ENCODE results near the gene KPNA3. TPM values are rescaled to one million over a fixed set of nuclear protein-coding genes. Genes with fewer than 3 reads are reported as not detected.

The KPNA3 gene
- total RNA-seq, 1 donor from 2014 or later, result 5.9 TPM

GRCh38 chr13:49784886-49785570, 7.5 kb downstream of the KPNA3 start:
- intact Hi-C loops (cut with DNase I), result no loop called here
- no peak for DNase-seq (ENCODE audit: low spot score in 2 of 2)
- no peak for TF ChIP-seq CTCF (IDR thresholded peaks at IDR 0.05)
- Histone ChIP-seq H3K36me3 (no peaks in the 10 kb centered on the region), H3K4me3 (no peak overlapping the region), H3K9me3 (no peaks in the 10 kb centered on the region), H3K27me3 (no peaks in the 10 kb centered on the region), H3K4me1 (peaks cover 0 to 4% of the 10 kb centered on the region in 2 donors), H3K27ac (no peak overlapping the region)

DNA sequence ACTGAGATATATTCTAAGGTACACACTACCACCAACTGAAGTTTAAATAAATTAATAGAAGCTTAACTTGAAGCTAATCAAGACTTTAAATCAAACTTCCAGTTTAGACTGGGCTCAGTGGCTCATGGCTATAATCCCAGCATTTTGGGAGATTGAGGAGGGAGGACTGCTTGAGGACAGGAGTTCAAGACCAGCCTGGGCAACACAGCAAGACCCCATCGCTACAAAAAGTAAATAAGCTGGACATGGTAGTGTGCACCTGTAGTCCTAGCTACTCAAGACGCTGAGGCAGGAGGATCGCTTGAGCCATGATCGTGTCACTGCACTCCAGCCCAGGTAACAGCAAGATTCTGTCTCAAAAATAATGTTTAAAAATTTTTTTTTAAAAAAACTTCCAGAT, 8.6 kb downstream of the KPNA3 start:
- H3K9me3 ChIP-seq, result no peaks in the 10 kb centered on the region
- TF ChIP-seq CTCF (IDR thresholded peaks at IDR 0.05), result no peak
- H3K4me3 ChIP-seq, result no peak overlapping the region
- no peaks in the 10 kb centered on the region for H3K27me3 ChIP-seq
- H3K27ac ChIP-seq, result no peak overlapping the region
- H3K36me3 ChIP-seq, result no peaks in the 10 kb centered on the region
- H3K4me1 ChIP-seq, result peaks cover 0 to 5% of the 10 kb centered on the region in 2 donors
- intact Hi-C loops (cut with DNase I), result no loop called here
- no peak for DNase-seq (ENCODE audit: low spot score in 2 of 2)

- no peak for DNase-seq (ENCODE audit: low spot score in 2 of 2)
- intact Hi-C loops (cut with DNase I), result no loop called here
- Histone ChIP-seq H3K27me3 (no peaks in the 10 kb centered on the region), H3K9me3 (no peaks in the 10 kb centered on the region), H3K27ac (no peak overlapping the region), H3K36me3 (no peaks in the 10 kb centered on the region), H3K4me3 (no peak overlapping the region), H3K4me1 (peaks cover 0 to 5% of the 10 kb centered on the region in 2 donors)
- TF ChIP-seq CTCF (IDR thresholded peaks at IDR 0.05), result no peak
Observed at GRCh38 chr13:49782784-49783183, 9.7 kb downstream of the KPNA3 start.

GRCh38 chr13:49781806-49782205, 10.7 kb downstream of the KPNA3 start:
- intact Hi-C loops (cut with DNase I), result no loop called here
- TF ChIP-seq CTCF (IDR thresholded peaks at IDR 0.05), result no peak

DNA sequence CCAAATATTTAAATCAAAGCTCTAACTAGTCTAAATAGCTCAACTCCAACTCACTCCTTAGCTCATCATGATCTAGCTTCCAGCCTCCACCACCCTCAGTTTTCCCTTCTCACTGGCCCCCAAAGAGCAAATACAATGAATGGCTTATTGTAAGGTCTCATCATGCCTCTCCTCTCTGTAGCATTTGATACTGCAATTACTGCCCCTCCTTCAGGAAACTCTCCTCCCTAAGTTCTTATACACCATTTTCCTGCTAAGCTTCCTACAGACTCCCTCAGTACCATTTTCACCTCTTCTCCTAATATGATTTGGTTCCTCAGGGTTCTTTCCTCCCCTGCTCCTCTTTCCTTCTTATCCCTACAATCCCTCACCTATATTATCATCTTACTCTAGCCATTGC, 12.8 kb downstream of the KPNA3 start:
- H3K27ac ChIP-seq, result no peak overlapping the region
- H3K4me1 ChIP-seq, result peaks cover 0 to 5% of the 10 kb centered on the region in 2 donors
- no peaks in the 10 kb centered on the region for H3K9me3 ChIP-seq
- H3K27me3 ChIP-seq, result no peaks in the 10 kb centered on the region
- intact Hi-C loops (cut with DNase I), result no loop called here
- no peak for DNase-seq (ENCODE audit: low spot score in 2 of 2)
- H3K36me3 ChIP-seq, result no peaks in the 10 kb centered on the region
- no peak for TF ChIP-seq CTCF (IDR thresholded peaks at IDR 0.05)
- no peak overlapping the region for H3K4me3 ChIP-seq

More at GRCh38 chr13:49781806-49782205, 10.7 kb downstream of the KPNA3 start:
- DNase-seq (ENCODE audit: low spot score in 2 of 2), result no peak
- Histone ChIP-seq H3K27me3 (no peaks in the 10 kb centered on the region), H3K4me1 (peaks cover 0 to 5% of the 10 kb centered on the region in 2 donors), H3K36me3 (no peaks in the 10 kb centered on the region), H3K27ac (no peak overlapping the region), H3K4me3 (no peak overlapping the region), H3K9me3 (no peaks in the 10 kb centered on the region)
